ENCODE measurements around the gene ATXN7L1. TPM values are rescaled to one million over a fixed set of nuclear protein-coding genes. Genes with fewer than 3 reads are reported as not detected.
A peak's percentile ranks its signal among the peaks of the same experiment; 100 is the strongest.

The ATXN7L1 gene
- total RNA-seq, 1 experiment from 2014 or later = 38.5 TPM

- ChIA-PET POLR2A (no interaction called here), CTCF (interaction anchor here (0.9 to 1.0 kb wide), 2 partner anchors 9 to 62 kb away, joined by 3 read pairs; no protein-coding TSS in a partner anchor)
- H3K9me3 Mint-ChIP-seq = no peaks in the 10 kb centered on the region
- peak overlapping the region; percentile 10; the same call in 1 of the 2 replicates for H3K27ac Mint-ChIP-seq
- ATAC-seq (no peak), DNase-seq (ENCODE audit: low spot score) (no peak)
- H3K4me3 Mint-ChIP-seq = no peak overlapping the region
- H3K4me1 Mint-ChIP-seq = peaks cover 36% of the 10 kb centered on the region
- TF ChIP-seq ETV6 (CRISPR knock-in tag; IDR thresholded peaks at IDR 0.05) (no peak), MLX (CRISPR knock-in tag; IDR thresholded peaks at IDR 0.05) (no peak), ZNF219 (CRISPR knock-in tag; IDR thresholded peaks at IDR 0.05; ENCODE audit: borderline replicate concordance) (no peak), IRF2 (CRISPR knock-in tag; IDR thresholded peaks at IDR 0.05; ENCODE audit: borderline replicate concordance, low read depth) (no peak), ZNF423 (CRISPR knock-in tag; IDR thresholded peaks at IDR 0.05) (no peak), ZBTB43 (CRISPR knock-in tag; IDR thresholded peaks at IDR 0.05) (no peak), NFATC4 (CRISPR knock-in tag; IDR thresholded peaks at IDR 0.05) (no peak), GTF2I (CRISPR knock-in tag; conservative IDR thresholded peaks at IDR 0.05) (no peak), USF1 (CRISPR knock-in tag; IDR thresholded peaks at IDR 0.05) (no peak), ZNF317 (CRISPR knock-in tag; IDR thresholded peaks at IDR 0.05; ENCODE audit: borderline replicate concordance, low read depth) (no peak), MXD4 (CRISPR knock-in tag; IDR thresholded peaks at IDR 0.05; ENCODE audit: borderline replicate concordance) (no peak), SOX15 (CRISPR knock-in tag; IDR thresholded peaks at IDR 0.05) (no peak), ZSCAN18 (CRISPR knock-in tag; IDR thresholded peaks at IDR 0.05) (no peak), ZNF121 (CRISPR knock-in tag; IDR thresholded peaks at IDR 0.05) (no peak), ERG (CRISPR knock-in tag; IDR thresholded peaks at IDR 0.05) (no peak), IRF1 (CRISPR knock-in tag; IDR thresholded peaks at IDR 0.05) (no peak), ZNF281 (CRISPR knock-in tag; IDR thresholded peaks at IDR 0.05) (no peak), ZNF512 (CRISPR knock-in tag; IDR thresholded peaks at IDR 0.05; ENCODE audit: borderline replicate concordance) (no peak), NR3C1 (CRISPR knock-in tag; conservative IDR thresholded peaks at IDR 0.05; ENCODE audit: low read depth) (no peak), NR2C2 (CRISPR knock-in tag; IDR thresholded peaks at IDR 0.05) (no peak)
- H3K27me3 Mint-ChIP-seq (ENCODE audit: low read depth) = no peaks in the 10 kb centered on the region
- H3K36me3 Mint-ChIP-seq = peaks cover 9% of the 10 kb centered on the region; the same call in 1 of the 2 replicates
Measured at GRCh38 chr7:105815576-105815975, 60.8 kb downstream of the ATXN7L1 start.
